HEK293 (cell line): ENCODE data around the gene PEAR1.
A peak's percentile ranks its signal among the peaks of the same experiment; 100 is the strongest.

ENCODE experiments used
- CTCF ChIA-PET: fragments of 350-600 bp; formaldehyde crosslinking; extraction: SDS; loops from one replicate; lab custom pipeline; 2021; ENCODE audit warnings: antibody characterized with exemption; lab: Yijun Ruan, JAX
- POLR2A ChIA-PET: fragments of 300-600 bp; formaldehyde crosslinking; extraction: SDS; loops from one replicate; lab custom pipeline; 2020; ENCODE audit warnings: antibody characterized with exemption, inconsistent platforms; lab: Yijun Ruan, JAX
- H3K27ac ChIP-seq: fragments of 200-500 bp; sonication (Bioruptor generic); 2 replicates; pipeline ENCODE4 v1.5.1; 2014; ENCODE audit warnings: low read depth, low read length, control low read depth, inconsistent platforms; ENCODE audit errors: extremely low read depth
- H3K36me3 ChIP-seq, 2 experiments: fragments of 200-500 bp in 1 of 2; sonication (Bioruptor generic) in 1 of 2; 1 replicate in 1 of 2; 2 replicates in 1 of 2; pipeline ENCODE4 v1.5.1; 2014 to 2017; ENCODE audit warnings: inconsistent platforms in 2 of 2, low read length in 2 of 2; ENCODE audit not compliant: control insufficient read depth in 2 of 2, insufficient read depth in 1 of 2
- H3K4me1 ChIP-seq: fragments of 200-500 bp; sonication (Bioruptor generic); 2 replicates; pipeline ENCODE4 v1.5.1; 2014; ENCODE audit warnings: mild to moderate bottlenecking, low read length, inconsistent platforms; ENCODE audit not compliant: control insufficient read depth, insufficient read depth
- H3K4me3 ChIP-seq: 2 replicates; pipeline ENCODE4 v1.5.1; 2011; ENCODE audit warnings: low read depth, mild to moderate bottlenecking, control low read depth, low read length, moderate library complexity
- H3K9me3 ChIP-seq: fragments of 200-500 bp; sonication (Bioruptor generic); 2 replicates; pipeline ENCODE4 v1.5.1; 2014; ENCODE audit warnings: low read depth, low read length, inconsistent platforms; ENCODE audit not compliant: control insufficient read depth, insufficient read depth
- KLF16 ChIP-seq: fragments of 450-650 bp; formaldehyde crosslinking; IDR thresholded peaks from 2 replicates; pipeline ENCODE4 v1.5.1; 2017; ENCODE audit warnings: missing biosample characterization, missing genetic modification characterization
- KLF7 ChIP-seq: fragments of 450-650 bp; formaldehyde crosslinking; IDR thresholded peaks from 2 replicates; pipeline ENCODE4 v1.5.1; 2016; ENCODE audit warnings: missing biosample characterization, missing genetic modification characterization, borderline replicate concordance
- KLF9 ChIP-seq: fragments of 450-650 bp; formaldehyde crosslinking; IDR thresholded peaks from 2 replicates; pipeline ENCODE4 v1.5.1; 2016; ENCODE audit warnings: missing biosample characterization, missing genetic modification characterization, low read depth
- PRDM2 ChIP-seq: fragments of 450-650 bp; formaldehyde crosslinking; IDR thresholded peaks from 2 replicates; pipeline ENCODE4 v1.5.1; 2016; ENCODE audit warnings: missing biosample characterization, missing genetic modification characterization, borderline replicate concordance
- ZBTB11 ChIP-seq: fragments of 450-650 bp; formaldehyde crosslinking; conservative IDR thresholded peaks from 2 replicates; pipeline ENCODE4 v1.5.1; 2016; ENCODE audit warnings: low read depth, missing biosample characterization, missing genetic modification characterization
- ZNF169 ChIP-seq: fragments of 450-650 bp; formaldehyde crosslinking; IDR thresholded peaks from 2 replicates; pipeline ENCODE4 v1.5.1; 2016; ENCODE audit warnings: missing biosample characterization, missing genetic modification characterization
- ZNF174 ChIP-seq: fragments of 450-650 bp; formaldehyde crosslinking; IDR thresholded peaks from 2 replicates; pipeline ENCODE4 v1.5.0; 2017; ENCODE audit warnings: missing biosample characterization, mild to moderate bottlenecking, missing genetic modification characterization
- ZNF248 ChIP-seq: fragments of 450-650 bp; formaldehyde crosslinking; IDR thresholded peaks from 2 replicates; pipeline ENCODE4 v1.5.1; 2017; ENCODE audit warnings: missing biosample characterization, missing genetic modification characterization
- ZNF26 ChIP-seq: fragments of 450-650 bp; formaldehyde crosslinking; IDR thresholded peaks from 2 replicates; pipeline ENCODE4 v1.5.1; 2016; ENCODE audit warnings: missing biosample characterization, missing genetic modification characterization
- ZNF280C ChIP-seq: fragments of 450-650 bp; formaldehyde crosslinking; IDR thresholded peaks from 2 replicates; pipeline ENCODE4 v1.5.1; 2016; ENCODE audit warnings: missing biosample characterization, missing genetic modification characterization
- ZNF37A ChIP-seq: fragments of 450-650 bp; IDR thresholded peaks from 2 replicates; pipeline ENCODE4 v1.5.1; 2018; ENCODE audit warnings: missing biosample characterization, missing genetic modification characterization
- ZNF426 ChIP-seq: fragments of 450-650 bp; formaldehyde crosslinking; IDR thresholded peaks from 2 replicates; pipeline ENCODE4 v1.5.1; 2017; ENCODE audit warnings: missing biosample characterization, missing genetic modification characterization, mild to moderate bottlenecking, inconsistent platforms, moderate library complexity
- ZNF558 ChIP-seq: fragments of 450-650 bp; formaldehyde crosslinking; IDR thresholded peaks from 2 replicates; pipeline ENCODE4 v1.5.1; 2016; ENCODE audit warnings: missing biosample characterization, missing genetic modification characterization
- ZNF692 ChIP-seq: fragments of 450-650 bp; formaldehyde crosslinking; IDR thresholded peaks from 2 replicates; pipeline ENCODE4 v1.5.1; 2016; ENCODE audit warnings: missing biosample characterization, missing genetic modification characterization

PEAR1 gene

GRCh38 chr1:156923670-156924477 is 30.4 kb downstream of the PEAR1 start:
- no peak overlapping the region for H3K27ac ChIP-seq
- TF ChIP-seq KLF9 (tag by site-specific recombination) (0 out of 2 replicates have a peak, but pooled peaks have one; percentile 29), ZNF26 (tag by site-specific recombination) (no peak)
- TF ChIP-seq, all 188 proteins: peak for 1
- ChIA-PET CTCF (interaction anchor here (0.7 to 11.9 kb wide), 4 partner anchors 12 to 447 kb away, joined by 3 to 199 read pairs (median 28); partner anchors contain the start of gene PEAR1), POLR2A (no interaction called here)
- Histone ChIP-seq H3K36me3 (no peaks in the 10 kb centered on the region), H3K4me3 (no peak overlapping the region), H3K9me3 (no peaks in the 10 kb centered on the region), H3K4me1 (no peaks in the 10 kb centered on the region; the same call in 1 of the 2 replicates)

GRCh38 chr1:156924478-156925153 is 31.1 kb downstream of the PEAR1 start:
- H3K4me3 ChIP-seq: no peak overlapping the region
- H3K27ac ChIP-seq: no peak overlapping the region
- POLR2A ChIA-PET: interaction anchor here (1.6 kb wide), 1 partner anchor 25 kb away, joined by 3 read pairs; no protein-coding TSS in a partner anchor
- CTCF ChIA-PET: interaction anchor here (0.8 to 11.9 kb wide), 7 partner anchors 8 to 301 kb away, joined by 3 to 199 read pairs (median 29); partner anchors contain the start of genes NTRK1 and PEAR1
- no peaks in the 10 kb centered on the region for H3K9me3 ChIP-seq
- no peaks in the 10 kb centered on the region for H3K36me3 ChIP-seq
- H3K4me1 ChIP-seq: no peaks in the 10 kb centered on the region; the same call in 1 of the 2 replicates
- TF ChIP-seq ZNF248 (tag by site-specific recombination): no peak
- TF ChIP-seq PRDM2 (tag by site-specific recombination): no peak
- TF ChIP-seq ZNF280C: no peak
- no peak for TF ChIP-seq ZBTB11 (tag by site-specific recombination)
- TF ChIP-seq KLF16 (tag by site-specific recombination): no peak
- no peak for TF ChIP-seq ZNF174 (tag by site-specific recombination)
- TF ChIP-seq KLF7 (tag by site-specific recombination): no peak
- TF ChIP-seq ZNF169 (tag by site-specific recombination): no peak
- TF ChIP-seq ZNF558 (tag by site-specific recombination): no peak
- no peak for TF ChIP-seq ZNF426 (tag by site-specific recombination)
- TF ChIP-seq ZNF37A: no peak
- TF ChIP-seq ZNF692 (tag by site-specific recombination): no peak
